H1 (cell line): ENCODE measurements around the gene L3MBTL2. TPM values are rescaled to one million over a fixed set of nuclear protein-coding genes. Genes with fewer than 3 reads are reported as not detected.

ENCODE experiments used
- CTCF ChIA-PET: fragments of 300-600 bp; sonication (Branson Sonifier 250); formaldehyde crosslinking; loops from one replicate; lab custom pipeline; 2021; ENCODE audit not compliant: partially characterized antibody; lab: Charles Lee
- POLR2A ChIA-PET: fragments of 300-600 bp; sonication (Branson Sonifier 250); formaldehyde crosslinking; loops from one replicate; lab custom pipeline; 2021; ENCODE audit warnings: inconsistent platforms; ENCODE audit not compliant: partially characterized antibody; lab: Charles Lee
- DNase-seq, 2 experiments: peaks; one replicate each; pipeline versions ENCODE4 v3.0.0 to v3.0.0-alpha.2; 2010 to 2022; ENCODE audit warnings: low spot score in 2 of 2, low read depth in 1 of 2, mixed read lengths in 1 of 2
- FAIRE-seq: peaks from 2 replicates; lab custom pipeline; 2011; peaks lifted over from hg19 to GRCh38; lab: Jason Lieb, UNC
- H2AFZ ChIP-seq: 2 replicates; pipeline ENCODE4 v1.8.1; 2012; ENCODE audit warnings: low read length, inconsistent platforms
- H2AK5ac ChIP-seq: 2 replicates; pipeline ENCODE4 v1.6.1; 2013; ENCODE audit warnings: low read depth, low read length
- H2BK120ac ChIP-seq: replicated peaks from 2 replicates; pipeline ENCODE3; 2013; ENCODE audit warnings: low read depth, low read length, inconsistent platforms
- H2BK12ac ChIP-seq: 2 replicates; pipeline ENCODE4 v1.6.1; 2013; ENCODE audit warnings: low read depth, low read length
- H2BK15ac ChIP-seq: 2 replicates; pipeline ENCODE4 v1.6.1; 2013; ENCODE audit warnings: low read length
- H2BK20ac ChIP-seq: 2 replicates; pipeline ENCODE4 v1.6.1; 2013; ENCODE audit warnings: low read length
- H2BK5ac ChIP-seq: 2 replicates; pipeline ENCODE4 v1.6.1; 2013; ENCODE audit warnings: low read depth, low read length
- H3K14ac ChIP-seq: 2 replicates; pipeline ENCODE4 v1.6.1; 2013; ENCODE audit warnings: inconsistent platforms; ENCODE audit not compliant: insufficient read length
- H3K18ac ChIP-seq: 2 replicates; pipeline ENCODE4 v1.6.1; 2013; ENCODE audit warnings: low read length; ENCODE audit errors: extremely low read depth
- H3K23ac ChIP-seq: 2 replicates; pipeline ENCODE4 v1.6.1; 2013; ENCODE audit warnings: inconsistent platforms; ENCODE audit not compliant: insufficient read length
- H3K23me2 ChIP-seq: 2 replicates; pipeline ENCODE4 v1.6.1; 2013; ENCODE audit warnings: low read depth, low read length
- H3K27ac ChIP-seq: 2 replicates; pipeline ENCODE4 v1.6.1; 2011; ENCODE audit warnings: low read depth, low read length, inconsistent platforms
- H3K27me3 ChIP-seq, 4 experiments: replicated peaks in 1 of 4; 1 replicate in 1 of 4; 2 replicates in 3 of 4; pipeline versions ENCODE4 v1.6.1 to v1.8.1; 2011 to 2013; ENCODE audit warnings: low read length in 3 of 4, mild to moderate bottlenecking in 3 of 4, inconsistent platforms in 2 of 4, mixed read lengths in 2 of 4, moderate library complexity in 1 of 4; ENCODE audit not compliant: control insufficient read depth in 3 of 4, insufficient read depth in 3 of 4; ENCODE audit errors: extremely low read depth in 1 of 4
- H3K36me3 ChIP-seq, 4 experiments: 2 replicates each; pipeline versions ENCODE4 v1.6.1 to v1.8.1; 2011 to 2013; ENCODE audit warnings: mild to moderate bottlenecking in 4 of 4, low read length in 3 of 4, moderate library complexity in 2 of 4, control low read depth in 1 of 4, inconsistent platforms in 1 of 4; ENCODE audit not compliant: insufficient read depth in 4 of 4, control insufficient read depth in 2 of 4
- H3K4ac ChIP-seq: replicated peaks from 2 replicates; pipeline ENCODE3; 2013; ENCODE audit warnings: low read length, low read depth, mixed read lengths, inconsistent platforms; ENCODE audit not compliant: insufficient read length
- H3K4me1 ChIP-seq, 4 experiments: replicated peaks in 1 of 4; 1 replicate in 1 of 4; 2 replicates in 3 of 4; pipeline versions ENCODE4 v1.6.1 to v1.8.1; 2011 to 2013; ENCODE audit warnings: low read length in 3 of 4, inconsistent platforms in 2 of 4, mixed read lengths in 1 of 4; ENCODE audit not compliant: insufficient read depth in 4 of 4, control insufficient read depth in 3 of 4
- H3K4me2 ChIP-seq, 2 experiments: 2 replicates each; pipeline versions ENCODE4 v1.6.1 to v1.8.1; 2011 to 2013; ENCODE audit warnings: low read depth in 2 of 2, low read length in 2 of 2, control low read depth in 1 of 2, inconsistent platforms in 1 of 2, mild to moderate bottlenecking in 1 of 2; ENCODE audit not compliant: insufficient read depth in 1 of 2
- H3K4me3 ChIP-seq, 4 experiments: fragments of 200-600, 300-600 bp in 1 of 4; sonication (generic), shearing (Covaris generic), sonication (Bioruptor Twin) in 1 of 4; 2 replicates each; pipeline versions ENCODE4 v1.5.1 to v1.8.1; 2011 to 2016; ENCODE audit warnings: low read length in 4 of 4, low read depth in 3 of 4, control low read depth in 2 of 4, inconsistent platforms in 2 of 4, mild to moderate bottlenecking in 2 of 4, mixed read lengths in 1 of 4, moderate library complexity in 1 of 4; ENCODE audit not compliant: insufficient read depth in 2 of 4; ENCODE audit errors: extremely low read depth in 1 of 4
- H3K56ac ChIP-seq: replicated peaks from 2 replicates; pipeline ENCODE3; 2013; ENCODE audit warnings: low read depth, mild to moderate bottlenecking, mixed read lengths, low read length, inconsistent platforms; ENCODE audit not compliant: insufficient read length
- H3K79me1 ChIP-seq: 2 replicates; pipeline ENCODE4 v1.6.1; 2013; ENCODE audit warnings: low read depth, low read length, control low read depth
- H3K79me2 ChIP-seq, 2 experiments: 2 replicates each; pipeline versions ENCODE4 v1.6.1 to v1.8.1; 2012 to 2013; ENCODE audit warnings: low read length in 2 of 2, mild to moderate bottlenecking in 2 of 2, inconsistent platforms in 1 of 2; ENCODE audit not compliant: insufficient read depth in 2 of 2, control insufficient read depth in 1 of 2
- H3K9ac ChIP-seq, 4 experiments: replicated peaks in 1 of 4; 1 replicate in 1 of 4; 2 replicates in 3 of 4; pipeline versions ENCODE4 v1.6.1 to v1.8.1; 2011 to 2013; ENCODE audit warnings: low read depth in 3 of 4, low read length in 3 of 4, control low read depth in 2 of 4, mild to moderate bottlenecking in 2 of 4, moderate library complexity in 2 of 4, inconsistent platforms in 1 of 4; ENCODE audit errors: extremely low read depth in 1 of 4
- H3K9me3 ChIP-seq, 2 experiments: 2 replicates each; pipeline versions ENCODE4 v1.6.1 to v1.8.1; 2012 to 2013; ENCODE audit warnings: mild to moderate bottlenecking in 2 of 2, moderate library complexity in 2 of 2, control low read depth in 1 of 2, inconsistent platforms in 1 of 2, low read depth in 1 of 2, low read length in 1 of 2, mixed read lengths in 1 of 2; ENCODE audit not compliant: insufficient read depth in 2 of 2
- H4K20me1 ChIP-seq, 2 experiments: replicated peaks in 1 of 2; 2 replicates each; pipeline versions ENCODE3 to v1.8.1; 2011 to 2013; ENCODE audit warnings: inconsistent platforms in 2 of 2, low read length in 2 of 2, mild to moderate bottlenecking in 1 of 2; ENCODE audit not compliant: insufficient read depth in 2 of 2, control insufficient read depth in 1 of 2
- H4K5ac ChIP-seq: 2 replicates; pipeline ENCODE4 v1.6.1; 2013; ENCODE audit warnings: low read length, low read depth, mixed read lengths, inconsistent platforms; ENCODE audit not compliant: insufficient read length
- H4K8ac ChIP-seq: 2 replicates; pipeline ENCODE4 v1.8.0; 2013; ENCODE audit warnings: mild to moderate bottlenecking, moderate library complexity, low read length, inconsistent platforms; ENCODE audit not compliant: insufficient read depth; ENCODE audit errors: extremely low read depth
- H4K91ac ChIP-seq: replicated peaks from 2 replicates; pipeline ENCODE3; 2013; ENCODE audit warnings: low read length, mixed read lengths, inconsistent platforms; ENCODE audit not compliant: insufficient read length
- ATF3 ChIP-seq: IDR thresholded peaks from 2 replicates; pipeline ENCODE4 v1.6.1; 2011; ENCODE audit warnings: low read depth, mild to moderate bottlenecking, low read length; ENCODE audit not compliant: insufficient read depth
- E2F6 ChIP-seq: IDR thresholded peaks from 2 replicates; pipeline ENCODE4 v1.6.1; 2012; ENCODE audit warnings: inconsistent platforms
- GABPA ChIP-seq: IDR thresholded peaks from 2 replicates; pipeline ENCODE4 v1.6.1; 2011; ENCODE audit warnings: mild to moderate bottlenecking, low read length, moderate library complexity, borderline replicate concordance; ENCODE audit not compliant: insufficient read depth
- HDAC2 ChIP-seq, 2 experiments: fragments of 300-600 bp in 1 of 2; sonication (generic) in 1 of 2; IDR thresholded peaks; 2 replicates each; pipeline ENCODE4 v1.6.1; 2011 to 2012; ENCODE audit warnings: low read depth in 2 of 2, low read length in 2 of 2, mild to moderate bottlenecking in 2 of 2, moderate library complexity in 2 of 2, borderline replicate concordance in 1 of 2, inconsistent platforms in 1 of 2
- NANOG ChIP-seq: IDR thresholded peaks from 2 replicates; pipeline ENCODE4 v1.6.1; 2011; ENCODE audit warnings: low read length, low read depth, mild to moderate bottlenecking, inconsistent platforms; ENCODE audit not compliant: insufficient read depth, poor library complexity, severe bottlenecking
- PHF8 ChIP-seq: fragments of 200-600 bp; sonication (generic); conservative IDR thresholded peaks from 2 replicates; pipeline ENCODE4 v1.7.1; 2012; ENCODE audit warnings: low read depth, mild to moderate bottlenecking, inconsistent platforms, low read length, moderate library complexity
- POLR2AphosphoS5 ChIP-seq: IDR thresholded peaks from 2 replicates; pipeline ENCODE4 v1.6.1; 2011; ENCODE audit warnings: low read depth, low read length
- POU5F1 ChIP-seq: IDR thresholded peaks from 2 replicates; pipeline ENCODE4 v1.6.1; 2011; ENCODE audit warnings: low read depth, mild to moderate bottlenecking, low read length, moderate library complexity
- RNF2 ChIP-seq: fragments of 200-900, 300-1000 bp; sonication (generic); IDR thresholded peaks from 2 replicates; pipeline ENCODE4 v1.7.1; 2016; ENCODE audit warnings: borderline replicate concordance, low read depth, mild to moderate bottlenecking, antibody characterized with exemption, low read length; ENCODE audit not compliant: poor library complexity, severe bottlenecking; ENCODE audit errors: missing control alignments
- RXRA ChIP-seq: IDR thresholded peaks from 2 replicates; pipeline ENCODE4 v1.6.1; 2011; ENCODE audit warnings: low read depth, mild to moderate bottlenecking, low read length, moderate library complexity; ENCODE audit not compliant: insufficient read depth
- SP1 ChIP-seq: IDR thresholded peaks from 2 replicates; pipeline ENCODE4 v1.6.1; 2011; ENCODE audit warnings: low read depth, low read length
- TEAD4 ChIP-seq: IDR thresholded peaks from 2 replicates; pipeline ENCODE4 v1.6.1; 2012; ENCODE audit warnings: low read depth, low read length, inconsistent platforms, mixed read lengths
- WGBS, 2 experiments: shearing (Covaris generic) in 1 of 2; methylation state at CpG; one replicate each; pipeline versions ENCODE4 v1.1.6 to v1.1.7; 2013 to 2015; ENCODE audit warnings: low lambda C conversion rate in 2 of 2, mixed read lengths in 2 of 2, inconsistent platforms in 1 of 2, low coverage in 1 of 2, missing lambda C conversion rate in 1 of 2; ENCODE audit not compliant: insufficient replicate concordance in 2 of 2, insufficient coverage in 1 of 2, insufficient read length in 1 of 2; ENCODE audit errors: extremely low coverage in 1 of 2, missing lambda C conversion rate in 1 of 2; 5-methylcytosine and 5-hydroxymethylcytosine counted together
- polyA plus RNA-seq, 7 experiments: library from polyadenylated mRNA; depleted of rRNA in 3 of 7; stranded (reverse) in 5 of 7; unstranded in 2 of 7; fragments of >200 nt in 5 of 7; fragments of 200-250 nt in 2 of 7; gene quantifications; 1 replicate in 5 of 7; 2 replicates in 1 of 7; 4 replicates in 1 of 7; pipeline versions ENCODE4 v1.2.1 to v1.2.3, GENCODE V29; 2011 to 2013; ENCODE audit warnings: missing spikeins in 2 of 7, mixed read lengths in 2 of 7
- total RNA-seq: library from RNA; stranded (reverse); fragmentation: NEBNext Ultra II Directional; extraction: Animal tissue kit (Norgen Biotek cat#: 25700); gene quantifications from 2 replicates; pipeline ENCODE4 v1.2.1, GENCODE V29; 2021

L3MBTL2 gene
- total and polyA plus RNA-seq, 2 of the 8 experiments (the other 6 are each of a cell fraction or from before 2014, with no cell fraction given) = 23.9 to 24.9 TPM

DNA sequence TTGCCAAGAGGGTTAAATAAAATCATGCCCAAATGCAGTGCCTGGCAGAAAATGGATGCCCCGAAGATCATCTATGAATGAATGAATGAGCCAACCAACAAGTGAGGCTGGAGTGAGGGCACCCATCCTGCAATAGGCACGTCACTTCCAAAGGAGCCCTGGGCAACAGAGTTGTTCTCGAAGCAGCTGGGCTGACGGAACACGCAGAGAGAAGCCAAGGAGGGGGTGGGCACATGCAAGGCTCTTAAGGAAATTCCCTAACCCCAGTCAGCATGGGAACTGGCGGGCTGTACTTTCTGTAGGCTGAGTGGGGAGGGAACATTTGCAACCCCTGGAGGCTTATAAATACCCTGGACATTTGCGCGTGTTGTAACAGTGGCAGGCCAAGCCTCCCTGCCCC is 47.3 kb downstream of the L3MBTL2 start:
- no peak overlapping the region for H4K5ac ChIP-seq
- peaks cover 5 to 20% of the 10 kb centered on the region in 2 experiments for H4K20me1 ChIP-seq
- no peak overlapping the region for H3K56ac ChIP-seq
- no peak overlapping the region for H3K27ac ChIP-seq
- no peak overlapping the region for H2BK20ac ChIP-seq
- peaks cover 0 to 4% (median 0%) of the 10 kb centered on the region in 4 experiments; a peak in 2 of 7 replicates for H3K4me1 ChIP-seq
- H3K9me3 ChIP-seq = no peaks in the 10 kb centered on the region
- H4K91ac ChIP-seq = no peak overlapping the region
- H2AK5ac ChIP-seq = no peak overlapping the region
- no peak for FAIRE-seq
- H2BK15ac ChIP-seq = no peak overlapping the region
- DNase-seq = no peak
- H3K4me2 ChIP-seq = no peak overlapping the region
- no peak overlapping the region for H2AFZ ChIP-seq
- no peaks in the 10 kb centered on the region for H3K79me2 ChIP-seq
- peaks cover 59 to 91% (median 82%) of the 10 kb centered on the region in 4 experiments for H3K36me3 ChIP-seq
- H3K27me3 ChIP-seq = no peaks in the 10 kb centered on the region
- no peaks in the 10 kb centered on the region for H3K23me2 ChIP-seq
- WGBS, 2 experiments = 90% methylated on average over 8 of the region's 8 CpGs; no CpG with 5 or more reads in 1 of the 2 experiments
- no peak overlapping the region for H2BK5ac ChIP-seq
- CTCF ChIA-PET = interaction anchor here (0.7 kb wide), 1 partner anchor 29 kb away, joined by 4 read pairs; no protein-coding TSS in a partner anchor
- no peak overlapping the region for H3K18ac ChIP-seq
- POLR2A ChIA-PET = interaction anchor here (0.6 to 2.3 kb wide), 8 partner anchors 8 to 24 kb away, joined by 3 to 10 read pairs (median 4); partner anchors contain the start of gene CHADL
- no peak overlapping the region for H3K9ac ChIP-seq
- H3K14ac ChIP-seq = no peak overlapping the region
- no peak overlapping the region for H3K4ac ChIP-seq
- no peaks in the 10 kb centered on the region for H3K79me1 ChIP-seq
- H3K4me3 ChIP-seq = no peak overlapping the region
- H4K8ac ChIP-seq = no peak overlapping the region
- H2BK120ac ChIP-seq = no peak overlapping the region
- H3K23ac ChIP-seq = no peak overlapping the region
- H2BK12ac ChIP-seq = no peak overlapping the region
- no peak for TF ChIP-seq NANOG
- TF ChIP-seq RXRA = no peak
- TF ChIP-seq SP1 = no peak
- no peak for TF ChIP-seq POU5F1
- no peak for TF ChIP-seq TEAD4
- TF ChIP-seq RNF2 = no peak
- no peak for TF ChIP-seq HDAC2 (IDR thresholded peaks at IDR 0.05; ENCODE audit: borderline replicate concordance in 1 of 2, low read depth in 2 of 2, low read length in 2 of 2)
- no peak for TF ChIP-seq ATF3
- TF ChIP-seq PHF8 = no peak
- no peak for TF ChIP-seq GABPA
- no peak for TF ChIP-seq E2F6
- no peak for TF ChIP-seq POLR2AphosphoS5
